Activated CD8-positive, alpha-beta memory T cell treated with anti-CD3 and anti-CD28 coated beads, Interleukin-2, amount 10 ng/mL, durations not matched to agents 7 days and 5 days (primary cell): ENCODE results near the gene TSFM. TPM values are rescaled to one million over a fixed set of nuclear protein-coding genes. Genes with fewer than 3 reads are reported as not detected.

Experiments
- ATAC-seq: fragments of 150-1000 bp; cut with Tn5 transposase; one replicate; pipeline ENCODE4 v1.10.0; 2021; ENCODE audit warnings: moderate library complexity
- CTCF ChIA-PET: fragments of 350-600 bp; sonication (Branson Sonifier 250); formaldehyde crosslinking; loops from one replicate; lab custom pipeline; 2021; ENCODE audit warnings: antibody characterized with exemption; lab: Charles Lee
- DNase-seq: peaks from one replicate; pipeline ENCODE4 v3.0.0-alpha.2; 2020
- H3K27ac Mint-ChIP-seq: one replicate; pipeline ENCODE4 v1.8.0; 2021; ENCODE audit warnings: mild to moderate bottlenecking, mixed read lengths
- H3K27me3 Mint-ChIP-seq: one replicate; pipeline ENCODE4 v1.8.0; 2021; ENCODE audit warnings: mixed read lengths
- H3K36me3 Mint-ChIP-seq: one replicate; pipeline ENCODE4 v1.8.0; 2021; ENCODE audit warnings: mild to moderate bottlenecking, mixed read lengths
- H3K4me1 Mint-ChIP-seq: one replicate; pipeline ENCODE4 v1.8.0; 2021; ENCODE audit warnings: mixed read lengths
- H3K4me3 Mint-ChIP-seq: one replicate; pipeline ENCODE4 v1.8.0; 2021; ENCODE audit warnings: mild to moderate bottlenecking, moderate library complexity, mixed read lengths
- H3K9me3 Mint-ChIP-seq: one replicate; pipeline ENCODE4 v1.8.0; 2022; ENCODE audit warnings: low read depth, mixed read lengths
- total RNA-seq, 2 experiments: library from RNA; stranded (reverse); gene quantifications; one replicate each; pipeline ENCODE4 v1.2.3, GENCODE V29; 2021

Gene TSFM
- total RNA-seq, 2 experiments from 2014 or later = 32.2 to 45.8 TPM

GRCh38 chr12:57807285-57807684 is 24.7 kb downstream of the TSFM start:
- CTCF ChIA-PET = interaction anchor here (0.8 to 1.6 kb wide), 2 partner anchors 25 to 96 kb away, joined by 3 to 4 read pairs; partner anchors contain the start of gene TSFM
- no peaks in the 10 kb centered on the region for H3K27me3 Mint-ChIP-seq
- H3K36me3 Mint-ChIP-seq = peaks cover 2% of the 10 kb centered on the region
- no peaks in the 10 kb centered on the region for H3K4me1 Mint-ChIP-seq
- H3K9me3 Mint-ChIP-seq = no peaks in the 10 kb centered on the region
- no peak overlapping the region for H3K4me3 Mint-ChIP-seq
- DNase-seq (no peak), ATAC-seq (no peak)
- no peak overlapping the region for H3K27ac Mint-ChIP-seq

GRCh38 chr12:57808351-57808750 is 25.8 kb downstream of the TSFM start:
- Mint-ChIP-seq H3K9me3 (no peaks in the 10 kb centered on the region), H3K27ac (no peak overlapping the region), H3K36me3 (no peaks in the 10 kb centered on the region), H3K4me3 (no peak overlapping the region), H3K27me3 (no peaks in the 10 kb centered on the region), H3K4me1 (no peaks in the 10 kb centered on the region)
- no peak for ATAC-seq
- CTCF ChIA-PET = interaction anchor here (0.9 to 1.6 kb wide), 3 partner anchors 15 to 95 kb away, joined by 3 to 4 read pairs (median 3); no protein-coding TSS in a partner anchor
- no peak for DNase-seq

- H3K4me1 Mint-ChIP-seq = no peaks in the 10 kb centered on the region
- ATAC-seq (no peak), DNase-seq (no peak)
- CTCF ChIA-PET = interaction anchor here (0.8 to 2.0 kb wide), 3 partner anchors 9 to 96 kb away, joined by 3 to 8 read pairs (median 3); partner anchors contain the start of gene AVIL
- H3K9me3 Mint-ChIP-seq = no peaks in the 10 kb centered on the region
- H3K27ac Mint-ChIP-seq = no peak overlapping the region
- H3K4me3 Mint-ChIP-seq = no peak overlapping the region
- H3K36me3 Mint-ChIP-seq = no peaks in the 10 kb centered on the region
- no peaks in the 10 kb centered on the region for H3K27me3 Mint-ChIP-seq
Observed at GRCh38 chr12:57809425-57809824, 26.8 kb downstream of the TSFM start.

GRCh38 chr12:57810450-57810849 is 27.9 kb downstream of the TSFM start:
- H3K36me3 Mint-ChIP-seq = no peaks in the 10 kb centered on the region
- no peaks in the 10 kb centered on the region for H3K27me3 Mint-ChIP-seq
- H3K4me1 Mint-ChIP-seq = no peaks in the 10 kb centered on the region
- CTCF ChIA-PET = interaction anchor here (1.1 to 2.0 kb wide), 3 partner anchors 26 to 95 kb away, joined by 3 to 8 read pairs (median 3); partner anchors contain the start of gene TSFM
- ATAC-seq (no peak), DNase-seq (no peak)
- H3K27ac Mint-ChIP-seq = no peak overlapping the region
- no peak overlapping the region for H3K4me3 Mint-ChIP-seq
- H3K9me3 Mint-ChIP-seq = no peaks in the 10 kb centered on the region

- no peak overlapping the region for H3K4me3 Mint-ChIP-seq
- no peaks in the 10 kb centered on the region for H3K9me3 Mint-ChIP-seq
- DNase-seq (no peak), ATAC-seq (no peak)
- no peaks in the 10 kb centered on the region for H3K36me3 Mint-ChIP-seq
- H3K27ac Mint-ChIP-seq = no peak overlapping the region
- no peaks in the 10 kb centered on the region for H3K27me3 Mint-ChIP-seq
- CTCF ChIA-PET = interaction anchor here (1.3 to 3.6 kb wide), 2 partner anchors 8 to 28 kb away, joined by 3 to 10 read pairs; partner anchors contain the start of gene TSFM
- no peaks in the 10 kb centered on the region for H3K4me1 Mint-ChIP-seq
Observed at GRCh38 chr12:57811028-57811755, 28.6 kb downstream of the TSFM start.

- no peak for ATAC-seq
- no peak overlapping the region for H3K4me3 Mint-ChIP-seq
- H3K9me3 Mint-ChIP-seq = no peaks in the 10 kb centered on the region
- CTCF ChIA-PET = interaction anchor here (0.9 to 3.6 kb wide), 4 partner anchors 10 to 92 kb away, joined by 3 to 10 read pairs (median 3); partner anchors contain the start of gene TSFM
- no peaks in the 10 kb centered on the region for H3K27me3 Mint-ChIP-seq
- H3K27ac Mint-ChIP-seq = no peak overlapping the region
- no peak for DNase-seq
- H3K36me3 Mint-ChIP-seq = no peaks in the 10 kb centered on the region
- H3K4me1 Mint-ChIP-seq = no peaks in the 10 kb centered on the region
Observed at GRCh38 chr12:57813111-57813970, 30.8 kb downstream of the TSFM start.

GRCh38 chr12:57813971-57814772 is 31.6 kb downstream of the TSFM start:
- Mint-ChIP-seq H3K4me1 (no peaks in the 10 kb centered on the region), H3K4me3 (no peak overlapping the region), H3K36me3 (no peaks in the 10 kb centered on the region), H3K27ac (no peak overlapping the region), H3K27me3 (no peaks in the 10 kb centered on the region), H3K9me3 (no peaks in the 10 kb centered on the region)
- ATAC-seq (no peak), DNase-seq (no peak)
- CTCF ChIA-PET = interaction anchor here (3.6 kb wide), 1 partner anchor 11 kb away, joined by 10 read pairs; no protein-coding TSS in a partner anchor

- CTCF ChIA-PET = interaction anchor here (1.0 to 2.4 kb wide), 3 partner anchors 10 to 90 kb away, joined by 3 to 9 read pairs (median 6); no protein-coding TSS in a partner anchor
- no peak for DNase-seq
- no peaks in the 10 kb centered on the region for H3K27me3 Mint-ChIP-seq
- no peaks in the 10 kb centered on the region for H3K36me3 Mint-ChIP-seq
- H3K4me3 Mint-ChIP-seq = no peak overlapping the region
- H3K4me1 Mint-ChIP-seq = no peaks in the 10 kb centered on the region
- no peak overlapping the region for H3K27ac Mint-ChIP-seq
- no peaks in the 10 kb centered on the region for H3K9me3 Mint-ChIP-seq
- no peak for ATAC-seq
Observed at GRCh38 chr12:57815177-57816000, 32.8 kb downstream of the TSFM start.

- ATAC-seq (no peak), DNase-seq (no peak)
- CTCF ChIA-PET = interaction anchor here (0.6 to 2.4 kb wide), 5 partner anchors 9 to 112 kb away, joined by 3 to 9 read pairs (median 3); no protein-coding TSS in a partner anchor
- Mint-ChIP-seq H3K4me3 (no peak overlapping the region), H3K36me3 (no peaks in the 10 kb centered on the region), H3K27ac (no peak overlapping the region), H3K4me1 (no peaks in the 10 kb centered on the region), H3K9me3 (no peaks in the 10 kb centered on the region), H3K27me3 (no peaks in the 10 kb centered on the region)
Observed at GRCh38 chr12:57816001-57816854, 33.6 kb downstream of the TSFM start.

- CTCF ChIA-PET = interaction anchor here (2.4 kb wide), 1 partner anchor 89 kb away, joined by 9 read pairs; no protein-coding TSS in a partner anchor
- no peak overlapping the region for H3K27ac Mint-ChIP-seq
- no peaks in the 10 kb centered on the region for H3K4me1 Mint-ChIP-seq
- H3K4me3 Mint-ChIP-seq = no peak overlapping the region
- no peaks in the 10 kb centered on the region for H3K9me3 Mint-ChIP-seq
- no peak for DNase-seq
- no peak for ATAC-seq
- H3K36me3 Mint-ChIP-seq = no peaks in the 10 kb centered on the region
- no peaks in the 10 kb centered on the region for H3K27me3 Mint-ChIP-seq
Observed at GRCh38 chr12:57816855-57817151, 34.2 kb downstream of the TSFM start.

GRCh38 chr12:57817261-57817989 is 34.8 kb downstream of the TSFM start:
- ATAC-seq = no peak
- H3K27me3 Mint-ChIP-seq = no peaks in the 10 kb centered on the region
- no peak overlapping the region for H3K27ac Mint-ChIP-seq
- H3K36me3 Mint-ChIP-seq = no peaks in the 10 kb centered on the region
- CTCF ChIA-PET = interaction anchor here (0.9 to 1.8 kb wide), 7 partner anchors 10 to 88 kb away, joined by 3 to 8 read pairs (median 4); partner anchors contain the start of gene TSFM
- no peaks in the 10 kb centered on the region for H3K9me3 Mint-ChIP-seq
- no peaks in the 10 kb centered on the region for H3K4me1 Mint-ChIP-seq
- H3K4me3 Mint-ChIP-seq = no peak overlapping the region
- DNase-seq = no peak
